H1 (cell line): ENCODE results near the gene MEP1B.
"Not testable (repeated sequence)": the region's sequence is repeated elsewhere in the genome, so short reads cannot be mapped to it uniquely, and the experiment has no call there.

ENCODE experiments used
- CHD1 ChIP-seq: IDR thresholded peaks from 2 replicates; pipeline ENCODE4 v1.6.1; 2012; ENCODE audit warnings: low read depth, low read length, improper control_type of control experiment
- CREB1 ChIP-seq: IDR thresholded peaks from 2 replicates; pipeline ENCODE4 v1.6.1; 2012; ENCODE audit warnings: inconsistent platforms
- CTCF ChIP-seq, 3 experiments: IDR thresholded peaks; 1 replicate in 2 of 3; 2 replicates in 1 of 3; pipeline versions ENCODE4 v1.5.1 to v1.6.1; 2011; ENCODE audit warnings: low read length in 3 of 3, mild to moderate bottlenecking in 3 of 3, inconsistent platforms in 2 of 3, low read depth in 1 of 3, moderate library complexity in 1 of 3; ENCODE audit not compliant: insufficient read depth in 1 of 3; ENCODE audit errors: control extremely low read depth in 1 of 3
- EZH2 ChIP-seq: fragments of 200-600 bp; sonication (generic); IDR thresholded peaks from 2 replicates; pipeline ENCODE4 v1.7.1; 2012; ENCODE audit warnings: low read depth, mild to moderate bottlenecking, moderate library complexity, low read length, inconsistent platforms; ENCODE audit not compliant: severe bottlenecking
- MAX ChIP-seq: IDR thresholded peaks from 2 replicates; pipeline ENCODE4 v1.6.1; 2012; ENCODE audit warnings: inconsistent platforms
- PHF8 ChIP-seq: fragments of 200-600 bp; sonication (generic); conservative IDR thresholded peaks from 2 replicates; pipeline ENCODE4 v1.7.1; 2012; ENCODE audit warnings: low read depth, mild to moderate bottlenecking, inconsistent platforms, low read length, moderate library complexity
- RAD21 ChIP-seq, 2 experiments: IDR thresholded peaks in 1 of 2; conservative IDR thresholded peaks in 1 of 2; 2 replicates each; pipeline ENCODE4 v1.6.1; 2011; ENCODE audit warnings: low read depth in 2 of 2, low read length in 2 of 2, improper control_type of control experiment in 1 of 2, inconsistent platforms in 1 of 2, mild to moderate bottlenecking in 1 of 2, moderate library complexity in 1 of 2
- RXRA ChIP-seq: IDR thresholded peaks from 2 replicates; pipeline ENCODE4 v1.6.1; 2011; ENCODE audit warnings: low read depth, mild to moderate bottlenecking, low read length, moderate library complexity; ENCODE audit not compliant: insufficient read depth
- SIN3A ChIP-seq, 2 experiments: IDR thresholded peaks in 1 of 2; conservative IDR thresholded peaks in 1 of 2; 2 replicates each; pipeline ENCODE4 v1.6.1; 2011 to 2012; ENCODE audit warnings: low read length in 2 of 2, improper control_type of control experiment in 1 of 2, low read depth in 1 of 2, mild to moderate bottlenecking in 1 of 2
- SRF ChIP-seq: IDR thresholded peaks from 2 replicates; pipeline ENCODE4 v1.6.1; 2011; ENCODE audit warnings: mild to moderate bottlenecking, low read depth, low read length, moderate library complexity

GRCh38 chr18:32158631-32159030 is 31.2 kb upstream of the MEP1B start:
- TF ChIP-seq CREB1; SRF; PHF8; RAD21 (IDR thresholded peaks at IDR 0.05 in 1 of 2, conservative IDR thresholded peaks at IDR 0.05 in 1 of 2; ENCODE audit: low read depth in 2 of 2, low read length in 2 of 2); CTCF (IDR thresholded peaks at IDR 0.05; ENCODE audit: control extremely low read depth in 1 of 3, insufficient read depth in 1 of 3, low read depth in 1 of 3, low read length in 3 of 3); CHD1; EZH2; SIN3A (conservative IDR thresholded peaks at IDR 0.05 in 1 of 2, IDR thresholded peaks at IDR 0.05 in 1 of 2; ENCODE audit: low read depth in 1 of 2, low read length in 2 of 2); MAX; RXRA: not testable (repeated sequence)
